GM12865 (cell line): ENCODE measurements around the gene CRYBA4.
A peak's percentile ranks its signal among the peaks of the same experiment; 100 is the strongest.

Source experiments
- DNase-seq: peaks from one replicate; pipeline ENCODE4 v3.0.0; 2010; ENCODE audit warnings: low read depth
- H3K4me3 ChIP-seq: 2 replicates; pipeline ENCODE4 v1.5.1; 2011; ENCODE audit warnings: mild to moderate bottlenecking, low read depth, low read length, control low read depth
- TF ChIP-seq, protein P1 (sequence below): IDR thresholded peaks from 2 replicates; pipeline ENCODE4 v1.5.1; 2011; ENCODE audit warnings: low read length, control low read depth, low read depth, inconsistent platforms; ENCODE audit not compliant: insufficient read depth; ENCODE audit errors: missing control alignments

Gene CRYBA4

DNA sequence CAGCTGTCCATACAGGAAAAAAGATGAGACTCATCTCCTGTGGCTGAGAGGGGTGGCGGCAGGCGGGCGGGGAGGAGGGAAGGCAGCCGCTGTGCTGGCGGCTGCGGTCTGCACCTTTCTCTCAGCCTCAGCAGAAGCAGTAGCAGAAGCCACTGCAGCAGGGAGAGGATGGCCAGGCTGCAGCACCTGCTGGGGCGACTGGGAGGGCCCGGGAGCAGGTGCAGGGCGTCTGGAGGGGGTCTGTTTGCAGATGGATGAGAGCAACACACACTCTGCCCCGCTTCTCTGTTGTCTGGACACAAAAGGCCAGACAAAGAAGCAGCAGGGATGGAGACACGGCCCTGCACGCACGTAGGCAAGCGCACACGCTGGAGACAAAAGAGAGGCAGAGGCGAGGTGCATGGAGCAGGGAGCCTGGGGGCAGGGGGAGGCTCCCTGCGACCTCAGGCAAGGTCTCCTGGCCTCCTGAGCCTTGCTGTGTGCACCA is 26.3 kb downstream of the CRYBA4 start:
- TF ChIP-seq, protein P1, sequence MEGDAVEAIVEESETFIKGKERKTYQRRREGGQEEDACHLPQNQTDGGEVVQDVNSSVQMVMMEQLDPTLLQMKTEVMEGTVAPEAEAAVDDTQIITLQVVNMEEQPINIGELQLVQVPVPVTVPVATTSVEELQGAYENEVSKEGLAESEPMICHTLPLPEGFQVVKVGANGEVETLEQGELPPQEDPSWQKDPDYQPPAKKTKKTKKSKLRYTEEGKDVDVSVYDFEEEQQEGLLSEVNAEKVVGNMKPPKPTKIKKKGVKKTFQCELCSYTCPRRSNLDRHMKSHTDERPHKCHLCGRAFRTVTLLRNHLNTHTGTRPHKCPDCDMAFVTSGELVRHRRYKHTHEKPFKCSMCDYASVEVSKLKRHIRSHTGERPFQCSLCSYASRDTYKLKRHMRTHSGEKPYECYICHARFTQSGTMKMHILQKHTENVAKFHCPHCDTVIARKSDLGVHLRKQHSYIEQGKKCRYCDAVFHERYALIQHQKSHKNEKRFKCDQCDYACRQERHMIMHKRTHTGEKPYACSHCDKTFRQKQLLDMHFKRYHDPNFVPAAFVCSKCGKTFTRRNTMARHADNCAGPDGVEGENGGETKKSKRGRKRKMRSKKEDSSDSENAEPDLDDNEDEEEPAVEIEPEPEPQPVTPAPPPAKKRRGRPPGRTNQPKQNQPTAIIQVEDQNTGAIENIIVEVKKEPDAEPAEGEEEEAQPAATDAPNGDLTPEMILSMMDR: no peak
- H3K4me3 ChIP-seq: no peak overlapping the region

DNA sequence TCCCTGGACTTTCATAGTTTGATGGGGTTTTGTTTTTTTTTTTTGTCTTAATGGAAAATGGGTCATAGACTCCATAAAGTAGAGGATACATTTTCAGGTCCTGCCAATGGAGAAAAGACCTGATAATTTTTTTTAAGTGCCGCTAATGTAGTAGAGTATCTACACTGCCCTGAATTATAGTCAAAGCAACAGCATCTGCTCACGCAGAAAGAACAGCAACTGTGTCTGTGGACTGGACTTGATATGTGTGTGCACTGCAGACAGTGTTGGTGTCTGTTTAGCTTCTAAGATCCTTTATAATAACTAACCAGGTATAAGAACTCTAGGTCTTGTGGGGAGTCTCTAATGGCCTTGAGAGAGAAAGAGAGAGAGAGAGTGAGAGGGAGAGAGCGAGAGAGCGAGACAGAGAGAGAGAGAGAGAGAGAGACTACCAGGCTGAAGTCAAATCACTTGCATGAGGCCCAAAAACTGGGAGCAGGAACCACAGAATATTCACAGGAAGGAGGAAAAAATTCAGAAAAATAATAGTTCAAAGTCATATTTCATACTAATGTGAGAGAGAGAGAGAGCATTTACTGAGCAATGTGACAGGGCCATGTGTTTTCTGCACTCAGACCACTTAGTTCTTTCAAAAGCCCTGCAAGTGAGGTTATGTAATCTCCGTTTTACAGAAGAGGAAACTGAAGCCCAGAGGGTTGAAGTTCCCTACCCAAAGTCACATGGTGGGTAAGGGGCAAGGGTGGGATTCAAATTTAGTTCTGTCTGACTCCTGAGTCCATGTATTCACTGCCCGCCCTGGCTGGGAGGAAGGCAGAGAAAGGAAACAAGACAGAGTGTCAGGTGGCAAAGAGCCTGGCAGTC is 27.0 kb downstream of the CRYBA4 start:
- TF ChIP-seq, protein P1: no peak
- peak; percentile 32 for DNase-seq
- H3K4me3 ChIP-seq: no peak overlapping the region

More for the DNA sequence above, 26.3 kb downstream of the CRYBA4 start:
- peak; percentile 24 for DNase-seq

DNA sequence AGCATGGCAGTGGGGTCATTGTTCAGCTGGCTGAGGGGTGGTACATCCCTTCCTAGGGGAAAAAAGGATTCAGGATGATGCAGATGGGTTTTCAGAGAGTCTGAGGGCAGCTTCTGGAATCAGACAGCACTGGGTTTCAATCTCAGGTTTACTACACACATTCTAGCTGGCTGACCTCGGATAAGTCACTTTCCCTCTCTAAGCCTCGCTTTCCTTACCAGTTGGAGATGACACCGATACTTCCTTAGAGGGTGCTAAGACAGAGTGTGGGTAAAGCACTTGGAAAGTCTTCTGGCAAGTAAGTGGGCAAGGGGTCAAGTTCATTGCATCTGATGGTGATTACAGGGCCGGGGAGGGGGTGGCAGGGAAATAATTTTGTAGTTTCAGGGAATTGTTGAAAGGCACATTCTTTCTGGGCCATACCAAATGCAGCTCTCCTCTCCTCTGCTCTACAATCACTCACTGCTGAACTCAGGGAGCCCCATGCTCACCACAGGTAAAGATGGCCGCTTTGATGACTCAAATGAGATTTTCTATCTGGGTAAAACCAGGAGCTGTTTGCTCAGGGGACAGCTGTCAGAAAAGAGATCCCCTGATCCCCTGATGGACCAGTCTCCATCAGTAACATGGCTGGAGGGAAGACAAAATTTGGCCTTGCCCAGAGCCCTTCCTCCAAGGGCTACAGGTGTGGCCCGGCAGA is 29.1 kb downstream of the CRYBA4 start:
- TF ChIP-seq, protein P1: no peak
- H3K4me3 ChIP-seq: no peak overlapping the region
- peak; percentile 46 for DNase-seq

DNA sequence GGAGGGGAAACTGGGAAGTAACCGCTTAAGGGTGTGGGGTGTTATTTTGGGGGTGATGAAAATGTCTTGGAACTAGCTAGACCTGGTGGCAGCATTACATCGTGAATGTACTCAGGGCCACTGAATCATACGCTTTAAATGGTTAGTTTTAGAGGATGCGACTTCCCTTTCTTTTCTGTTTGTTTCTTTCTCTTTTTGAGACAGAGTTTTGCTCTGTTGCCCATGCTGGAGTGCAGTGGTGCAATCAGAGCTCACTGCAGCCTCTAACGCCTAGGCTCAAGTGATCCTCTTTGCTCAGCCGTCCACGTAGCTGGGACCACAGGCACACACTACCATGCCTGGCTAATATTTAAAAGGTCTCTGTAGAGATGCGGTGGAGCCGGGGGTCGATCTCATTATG is 30.1 kb downstream of the CRYBA4 start:
- DNase-seq: no peak
- TF ChIP-seq, protein P1: no peak

DNA sequence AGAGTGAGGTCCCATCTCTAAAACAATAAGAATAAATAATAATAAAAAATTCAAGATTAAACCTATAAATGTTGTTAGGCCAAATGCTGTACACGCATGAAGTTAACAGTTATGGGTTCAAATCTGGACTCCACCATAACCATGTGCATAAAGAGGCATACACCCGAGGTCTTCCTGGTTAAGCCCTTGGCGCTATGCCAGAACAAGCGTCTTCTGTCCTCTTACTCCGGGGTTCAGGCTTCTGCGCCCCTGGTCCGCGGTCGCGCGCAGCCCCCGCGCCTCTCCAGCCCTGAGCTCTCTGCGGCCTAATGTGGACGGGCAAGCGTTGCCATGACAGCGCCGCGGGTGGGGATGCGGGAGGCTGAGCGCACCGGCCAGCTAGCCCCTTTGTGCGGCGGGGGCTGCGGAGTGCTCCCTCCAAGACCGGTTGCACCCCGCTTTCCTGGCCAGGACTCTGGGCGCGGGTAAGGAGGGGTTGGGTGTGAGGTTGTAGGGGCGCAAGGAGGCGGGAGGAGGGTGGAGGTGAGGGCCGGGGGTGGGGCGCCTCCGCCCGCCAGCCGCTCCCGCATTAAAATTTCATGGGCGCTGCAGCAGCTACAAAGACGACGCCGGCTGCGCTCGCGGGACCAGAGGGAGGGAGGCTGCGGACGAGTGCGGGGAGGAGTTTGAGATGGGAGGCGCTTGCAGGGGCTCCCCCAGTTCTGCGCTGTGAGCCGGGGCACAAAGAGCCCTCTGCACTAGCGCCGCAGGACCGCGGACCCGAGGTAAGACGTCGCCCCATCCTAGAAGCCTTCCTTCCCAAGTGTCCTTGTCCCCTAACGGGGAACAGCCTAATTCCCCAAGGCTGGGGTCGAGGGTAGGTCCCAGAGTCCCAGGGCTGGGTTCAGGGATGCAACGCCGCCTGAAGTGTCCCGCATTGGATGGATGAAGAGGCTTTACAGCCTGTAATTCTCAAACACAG is 35.4 kb downstream of the CRYBA4 start, which contains the start of gene MIAT:
MIAT (plus strand) TSS at position 698 of the 961 bp plus-strand sequence.
- H3K4me3 ChIP-seq: peak within 1 kb of the TSS; percentile 64
- TF ChIP-seq, protein P1: no peak
- peak; percentile 63 for DNase-seq

More for the DNA sequence above, 30.1 kb downstream of the CRYBA4 start:
- no peak overlapping the region for H3K4me3 ChIP-seq

DNA sequence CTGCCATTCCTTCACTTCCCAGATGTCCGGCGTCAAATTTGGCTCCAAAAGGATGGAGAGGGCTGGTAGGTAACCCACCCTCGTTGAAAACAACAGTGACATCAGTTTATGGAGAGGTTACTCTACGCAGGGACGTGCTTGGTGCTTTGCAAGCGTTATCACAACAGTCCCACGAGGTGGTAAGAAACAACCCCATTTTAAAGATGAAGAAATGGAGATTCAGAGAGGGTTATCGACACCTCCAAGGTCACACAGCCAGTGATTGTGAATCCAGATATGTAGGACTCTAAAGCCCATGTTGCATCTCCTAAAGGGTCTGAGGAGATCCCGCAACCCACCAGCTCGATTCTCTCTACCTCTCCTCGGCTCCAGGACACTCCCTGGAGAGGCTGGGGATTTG is 36.4 kb downstream of the CRYBA4 start:
- DNase-seq: no peak
- TF ChIP-seq, protein P1: no peak
- H3K4me3 ChIP-seq: peak overlapping the region; percentile 64
